Measurements from ENCODE around the gene PRKN.

PRKN gene

GRCh38 chr6:161973064-161973463 is 754.5 kb downstream of the PRKN start:
- Histone ChIP-seq H3K27me3 (ENCODE audit: insufficient read depth, low read length) (no peaks in the 10 kb centered on the region), H3K4me1 (ENCODE audit: insufficient read depth, low read length, severe bottlenecking) (no peaks in the 10 kb centered on the region), H3K4me2 (ENCODE audit: low read length) (no peak overlapping the region), H3F3A (ENCODE audit: insufficient read depth, low read length) (no peaks in the 10 kb centered on the region), H3K9me2 (ENCODE audit: low read depth, low read length) (no peaks in the 10 kb centered on the region), H4K20me1 (ENCODE audit: insufficient read depth, low read length) (no peaks in the 10 kb centered on the region), H3K27ac (ENCODE audit: low read depth, low read length, poor library complexity, severe bottlenecking) (no peak overlapping the region), H3K36me3 (ENCODE audit: insufficient read depth, low read length) (no peaks in the 10 kb centered on the region), H3K9ac (ENCODE audit: low read length) (no peak overlapping the region), H3K9me3 (ENCODE audit: low read length) (no peaks in the 10 kb centered on the region), H3K79me2 (ENCODE audit: insufficient read depth, low read length) (no peaks in the 10 kb centered on the region), H3K4me3 (ENCODE audit: low read depth, low read length, poor library complexity, severe bottlenecking) (no peak overlapping the region), H2AFZ (ENCODE audit: low read length) (no peak overlapping the region)
- TF ChIP-seq CTCF (IDR thresholded peaks at IDR 0.05; ENCODE audit: low read length) = no peak
- TF ChIP-seq EZH2 (IDR thresholded peaks at IDR 0.05; ENCODE audit: borderline replicate concordance, low read length) = no peak

GRCh38 chr6:161971043-161971442 is 756.5 kb downstream of the PRKN start:
- Histone ChIP-seq H3K36me3 (ENCODE audit: insufficient read depth, low read length) (no peaks in the 10 kb centered on the region), H3F3A (ENCODE audit: insufficient read depth, low read length) (no peaks in the 10 kb centered on the region), H2AFZ (ENCODE audit: low read length) (no peak overlapping the region), H3K9ac (ENCODE audit: low read length) (no peak overlapping the region), H4K20me1 (ENCODE audit: insufficient read depth, low read length) (no peaks in the 10 kb centered on the region), H3K27me3 (ENCODE audit: insufficient read depth, low read length) (no peaks in the 10 kb centered on the region), H3K4me3 (ENCODE audit: low read depth, low read length, poor library complexity, severe bottlenecking) (no peak overlapping the region), H3K9me2 (ENCODE audit: low read depth, low read length) (no peaks in the 10 kb centered on the region), H3K4me2 (ENCODE audit: low read length) (no peak overlapping the region), H3K79me2 (ENCODE audit: insufficient read depth, low read length) (no peaks in the 10 kb centered on the region), H3K9me3 (ENCODE audit: low read length) (no peaks in the 10 kb centered on the region), H3K4me1 (ENCODE audit: insufficient read depth, low read length, severe bottlenecking) (no peaks in the 10 kb centered on the region), H3K27ac (ENCODE audit: low read depth, low read length, poor library complexity, severe bottlenecking) (no peak overlapping the region)
- no peak for TF ChIP-seq EZH2 (IDR thresholded peaks at IDR 0.05; ENCODE audit: borderline replicate concordance, low read length)
- no peak for TF ChIP-seq CTCF (IDR thresholded peaks at IDR 0.05; ENCODE audit: low read length)

- H3K27me3 ChIP-seq (ENCODE audit: insufficient read depth, low read length) = no peaks in the 10 kb centered on the region
- TF ChIP-seq CTCF (IDR thresholded peaks at IDR 0.05; ENCODE audit: low read length) (no peak), EZH2 (IDR thresholded peaks at IDR 0.05; ENCODE audit: borderline replicate concordance, low read length) (no peak)
These were observed 763.8 kb downstream of the PRKN start for GRCh38 chr6:161963634-161964234.

More at GRCh38 chr6:161963634-161964234, 763.8 kb downstream of the PRKN start:
- H3K9ac ChIP-seq (ENCODE audit: low read length) = no peak overlapping the region
- no peaks in the 10 kb centered on the region for H3K4me1 ChIP-seq (ENCODE audit: insufficient read depth, low read length, severe bottlenecking)
- H3K9me2 ChIP-seq (ENCODE audit: low read depth, low read length) = no peaks in the 10 kb centered on the region
- H3K36me3 ChIP-seq (ENCODE audit: insufficient read depth, low read length) = no peaks in the 10 kb centered on the region
- no peak overlapping the region for H3K27ac ChIP-seq (ENCODE audit: low read depth, low read length, poor library complexity, severe bottlenecking)
- H2AFZ ChIP-seq (ENCODE audit: low read length) = no peak overlapping the region
- no peaks in the 10 kb centered on the region for H3K9me3 ChIP-seq (ENCODE audit: low read length)
- H3K79me2 ChIP-seq (ENCODE audit: insufficient read depth, low read length) = no peaks in the 10 kb centered on the region
- H4K20me1 ChIP-seq (ENCODE audit: insufficient read depth, low read length) = no peaks in the 10 kb centered on the region
- H3K4me3 ChIP-seq (ENCODE audit: low read depth, low read length, poor library complexity, severe bottlenecking) = no peak overlapping the region
- H3F3A ChIP-seq (ENCODE audit: insufficient read depth, low read length) = no peaks in the 10 kb centered on the region
- H3K4me2 ChIP-seq (ENCODE audit: low read length) = no peak overlapping the region

All from OCI-LY1 (cell line).